ENCODE measurements around the gene CEMIP. TPM values are rescaled to one million over a fixed set of nuclear protein-coding genes. Genes with fewer than 3 reads are reported as not detected.

CEMIP gene
- total and polyA plus RNA-seq, 2 of the 13 experiments (the other 11 are each of a cell fraction or from before 2014, with no cell fraction given) = 4.3 to 28.5 TPM

DNA sequence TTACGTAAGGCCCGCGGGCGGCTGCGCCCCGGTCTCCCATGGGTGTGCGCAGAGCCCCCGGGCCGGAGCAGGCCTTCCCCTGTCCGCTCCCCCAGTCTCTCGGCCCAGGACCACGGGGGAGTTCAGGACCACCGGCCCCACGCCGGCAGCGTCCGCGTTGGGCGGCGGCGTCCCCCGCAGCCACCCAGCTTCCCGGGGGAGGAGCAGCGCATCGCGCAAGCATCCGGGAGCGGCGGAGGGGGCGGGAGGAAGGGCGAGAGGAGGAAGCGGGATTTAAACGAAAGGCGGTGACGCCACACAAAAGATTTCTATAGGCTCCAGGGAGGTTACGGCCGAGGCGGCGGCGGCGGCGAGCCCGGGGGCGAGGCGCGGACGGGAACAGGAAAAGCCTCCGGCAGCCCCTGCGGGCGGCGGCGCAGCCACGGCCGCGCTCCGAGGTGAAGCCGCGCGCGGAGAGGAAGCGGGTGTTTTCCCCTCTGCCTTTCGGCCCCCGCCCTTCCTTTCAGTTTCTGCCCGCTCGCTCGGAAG, 221.5 kb downstream of the CEMIP start, which contains the start of gene TLNRD1 (continued):
- no peak for TF ChIP-seq KIAA2018 (CRISPR knock-in tag; IDR thresholded peaks at IDR 0.05; ENCODE audit: borderline replicate concordance)
- TF ChIP-seq ZNF747 (CRISPR knock-in tag; IDR thresholded peaks at IDR 0.05; ENCODE audit: borderline replicate concordance) = no peak
- TF ChIP-seq, protein P1, sequence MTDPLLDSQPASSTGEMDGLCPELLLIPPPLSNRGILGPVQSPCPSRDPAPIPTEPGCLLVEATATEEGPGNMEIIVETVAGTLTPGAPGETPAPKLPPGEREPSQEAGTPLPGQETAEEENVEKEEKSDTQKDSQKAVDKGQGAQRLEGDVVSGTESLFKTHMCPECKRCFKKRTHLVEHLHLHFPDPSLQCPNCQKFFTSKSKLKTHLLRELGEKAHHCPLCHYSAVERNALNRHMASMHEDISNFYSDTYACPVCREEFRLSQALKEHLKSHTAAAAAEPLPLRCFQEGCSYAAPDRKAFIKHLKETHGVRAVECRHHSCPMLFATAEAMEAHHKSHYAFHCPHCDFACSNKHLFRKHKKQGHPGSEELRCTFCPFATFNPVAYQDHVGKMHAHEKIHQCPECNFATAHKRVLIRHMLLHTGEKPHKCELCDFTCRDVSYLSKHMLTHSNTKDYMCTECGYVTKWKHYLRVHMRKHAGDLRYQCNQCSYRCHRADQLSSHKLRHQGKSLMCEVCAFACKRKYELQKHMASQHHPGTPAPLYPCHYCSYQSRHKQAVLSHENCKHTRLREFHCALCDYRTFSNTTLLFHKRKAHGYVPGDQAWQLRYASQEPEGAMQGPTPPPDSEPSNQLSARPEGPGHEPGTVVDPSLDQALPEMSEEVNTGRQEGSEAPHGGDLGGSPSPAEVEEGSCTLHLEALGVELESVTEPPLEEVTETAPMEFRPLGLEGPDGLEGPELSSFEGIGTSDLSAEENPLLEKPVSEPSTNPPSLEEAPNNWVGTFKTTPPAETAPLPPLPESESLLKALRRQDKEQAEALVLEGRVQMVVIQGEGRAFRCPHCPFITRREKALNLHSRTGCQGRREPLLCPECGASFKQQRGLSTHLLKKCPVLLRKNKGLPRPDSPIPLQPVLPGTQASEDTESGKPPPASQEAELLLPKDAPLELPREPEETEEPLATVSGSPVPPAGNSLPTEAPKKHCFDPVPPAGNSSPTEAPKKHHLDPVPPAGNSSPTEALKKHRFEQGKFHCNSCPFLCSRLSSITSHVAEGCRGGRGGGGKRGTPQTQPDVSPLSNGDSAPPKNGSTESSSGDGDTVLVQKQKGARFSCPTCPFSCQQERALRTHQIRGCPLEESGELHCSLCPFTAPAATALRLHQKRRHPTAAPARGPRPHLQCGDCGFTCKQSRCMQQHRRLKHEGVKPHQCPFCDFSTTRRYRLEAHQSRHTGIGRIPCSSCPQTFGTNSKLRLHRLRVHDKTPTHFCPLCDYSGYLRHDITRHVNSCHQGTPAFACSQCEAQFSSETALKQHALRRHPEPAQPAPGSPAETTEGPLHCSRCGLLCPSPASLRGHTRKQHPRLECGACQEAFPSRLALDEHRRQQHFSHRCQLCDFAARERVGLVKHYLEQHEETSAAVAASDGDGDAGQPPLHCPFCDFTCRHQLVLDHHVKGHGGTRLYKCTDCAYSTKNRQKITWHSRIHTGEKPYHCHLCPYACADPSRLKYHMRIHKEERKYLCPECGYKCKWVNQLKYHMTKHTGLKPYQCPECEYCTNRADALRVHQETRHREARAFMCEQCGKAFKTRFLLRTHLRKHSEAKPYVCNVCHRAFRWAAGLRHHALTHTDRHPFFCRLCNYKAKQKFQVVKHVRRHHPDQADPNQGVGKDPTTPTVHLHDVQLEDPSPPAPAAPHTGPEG (CRISPR knock-in tag; IDR thresholded peaks at IDR 0.05) = no peak
- TF ChIP-seq, protein P2, sequence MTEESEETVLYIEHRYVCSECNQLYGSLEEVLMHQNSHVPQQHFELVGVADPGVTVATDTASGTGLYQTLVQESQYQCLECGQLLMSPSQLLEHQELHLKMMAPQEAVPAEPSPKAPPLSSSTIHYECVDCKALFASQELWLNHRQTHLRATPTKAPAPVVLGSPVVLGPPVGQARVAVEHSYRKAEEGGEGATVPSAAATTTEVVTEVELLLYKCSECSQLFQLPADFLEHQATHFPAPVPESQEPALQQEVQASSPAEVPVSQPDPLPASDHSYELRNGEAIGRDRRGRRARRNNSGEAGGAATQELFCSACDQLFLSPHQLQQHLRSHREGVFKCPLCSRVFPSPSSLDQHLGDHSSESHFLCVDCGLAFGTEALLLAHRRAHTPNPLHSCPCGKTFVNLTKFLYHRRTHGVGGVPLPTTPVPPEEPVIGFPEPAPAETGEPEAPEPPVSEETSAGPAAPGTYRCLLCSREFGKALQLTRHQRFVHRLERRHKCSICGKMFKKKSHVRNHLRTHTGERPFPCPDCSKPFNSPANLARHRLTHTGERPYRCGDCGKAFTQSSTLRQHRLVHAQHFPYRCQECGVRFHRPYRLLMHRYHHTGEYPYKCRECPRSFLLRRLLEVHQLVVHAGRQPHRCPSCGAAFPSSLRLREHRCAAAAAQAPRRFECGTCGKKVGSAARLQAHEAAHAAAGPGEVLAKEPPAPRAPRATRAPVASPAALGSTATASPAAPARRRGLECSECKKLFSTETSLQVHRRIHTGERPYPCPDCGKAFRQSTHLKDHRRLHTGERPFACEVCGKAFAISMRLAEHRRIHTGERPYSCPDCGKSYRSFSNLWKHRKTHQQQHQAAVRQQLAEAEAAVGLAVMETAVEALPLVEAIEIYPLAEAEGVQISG (CRISPR knock-in tag; IDR thresholded peaks at IDR 0.05) = peak; percentile 75
- no peak for TF ChIP-seq ZNF513 (CRISPR knock-in tag; conservative IDR thresholded peaks at IDR 0.05)
- no peak; the same call in 1 of the 2 replicates for TF ChIP-seq AKAP8 (CRISPR knock-in tag; IDR thresholded peaks at IDR 0.05)
- no peak for TF ChIP-seq ZEB1 (IDR thresholded peaks at IDR 0.05; ENCODE audit: insufficient replicate concordance, low read depth)
- no peak for TF ChIP-seq STAT5B (CRISPR knock-in tag; IDR thresholded peaks at IDR 0.05)
- TF ChIP-seq ZNF577 (CRISPR knock-in tag; IDR thresholded peaks at IDR 0.05; ENCODE audit: borderline replicate concordance, low read depth) = no peak
- TF ChIP-seq KAT8 (CRISPR knock-in tag; IDR thresholded peaks at IDR 0.05) = peak; percentile 87
